Measurements from ENCODE around the gene ZSCAN5A.

- TF ChIP-seq EZH2 (IDR thresholded peaks at IDR 0.05; ENCODE audit: borderline replicate concordance, insufficient read depth, low read depth, low read length, poor library complexity, severe bottlenecking) (no peak), CTCF (IDR thresholded peaks at IDR 0.05) (no peak)
These were observed 32.6 kb upstream of the ZSCAN5A start for GRCh38 chr19:56347163-56347778.

Data from B cell (primary cell).